NB4 (cell line): ENCODE results near the gene MET.

Experiments used
- CTCF ChIP-seq: IDR thresholded peaks from one replicate; pipeline ENCODE4 v1.5.1; 2012; ENCODE audit warnings: low read depth, low read length
- MAX ChIP-seq: IDR thresholded peaks from 2 replicates; pipeline ENCODE4 v1.6.1; 2011; ENCODE audit warnings: low read depth, low read length

- TF ChIP-seq CTCF: no peak
- TF ChIP-seq MAX: no peak
Observed at GRCh38 chr7:116842371-116842770, 170.4 kb downstream of the MET start.
